Suprapubic skin (tissue), 4 donors: ENCODE results near the gene DDX18. TPM values are rescaled to one million over a fixed set of nuclear protein-coding genes. Genes with fewer than 3 reads are reported as not detected.
"Not testable (repeated sequence)": the region's sequence is repeated elsewhere in the genome, so short reads cannot be mapped to it uniquely, and the experiment has no call there.

Experiments used
- DNase-seq, 2 donors: peaks; one replicate each; pipeline ENCODE4 v3.0.0-alpha.2; 2019; ENCODE audit warnings: low spot score in 2 of 2
- H3K27ac ChIP-seq: fragments of 200-600 bp; sonication (generic); one replicate; pipeline ENCODE4 v1.5.1; 2019
- H3K27me3 ChIP-seq: fragments of 200-600 bp; sonication (generic); one replicate; pipeline ENCODE4 v1.5.1; 2019
- H3K36me3 ChIP-seq: fragments of 200-600 bp; sonication (generic); one replicate; pipeline ENCODE4 v1.5.1; 2019
- H3K4me1 ChIP-seq: fragments of 200-600 bp; sonication (generic); one replicate; pipeline ENCODE4 v1.5.1; 2019
- H3K4me3 ChIP-seq: fragments of 200-600 bp; sonication (generic); one replicate; pipeline ENCODE4 v1.5.1; 2019; ENCODE audit warnings: mild to moderate bottlenecking
- H3K9me3 ChIP-seq: fragments of 200-600 bp; sonication (generic); one replicate; pipeline ENCODE4 v1.5.1; 2019
- CTCF ChIP-seq, 2 donors: fragments of 200-600 bp in 1 of 2; fragments of 450-650 bp in 1 of 2; sonication (generic) in 1 of 2; IDR thresholded peaks; one replicate each; pipeline ENCODE4 v1.5.1; 2016 to 2019; ENCODE audit warnings: antibody characterized with exemption in 2 of 2, mild to moderate bottlenecking in 1 of 2, moderate library complexity in 1 of 2
- EP300 ChIP-seq: sonication (generic); formaldehyde crosslinking; IDR thresholded peaks from one replicate; pipeline ENCODE4 v1.6.1; 2017; ENCODE audit warnings: antibody characterized with exemption
- POLR2A ChIP-seq, 2 donors: fragments of 450-650 bp; IDR thresholded peaks; one replicate each; pipeline ENCODE4 v1.6.1; 2017; ENCODE audit warnings: antibody characterized with exemption in 2 of 2, mild to moderate bottlenecking in 2 of 2, moderate library complexity in 2 of 2
- POLR2AphosphoS5 ChIP-seq, 3 donors: sonication (generic); formaldehyde crosslinking; IDR thresholded peaks; one replicate each; pipeline ENCODE4 v1.6.1; 2017; ENCODE audit warnings: antibody characterized with exemption in 3 of 3
- WGBS: methylation state at CpG from one replicate; pipeline ENCODE4 v1.1.5; 2018; 5-methylcytosine and 5-hydroxymethylcytosine counted together
- total RNA-seq, 4 donors: library from RNA; depleted of rRNA; stranded (reverse); fragments of >200 nt; gene quantifications; one replicate each; pipeline ENCODE4 v1.1.0, GENCODE V29; 2016

Gene DDX18
- total RNA-seq, 4 donors from 2014 or later = 32.3 to 61.7 (median 39.6) TPM

GRCh38 chr2:117820444-117820843, 6.0 kb downstream of the DDX18 start:
- H3K27me3 ChIP-seq = no peaks in the 10 kb centered on the region
- H3K36me3 ChIP-seq = peaks cover 82% of the 10 kb centered on the region
- no peaks in the 10 kb centered on the region for H3K9me3 ChIP-seq
- WGBS = 71% methylated on average over 1 of the region's 1 CpG
- DNase-seq = no peak
- H3K4me1 ChIP-seq = peaks cover 21% of the 10 kb centered on the region
- H3K4me3 ChIP-seq = no peak overlapping the region
- TF ChIP-seq POLR2A (IDR thresholded peaks at IDR 0.05) = no peak
- H3K27ac ChIP-seq = no peak overlapping the region

DNA sequence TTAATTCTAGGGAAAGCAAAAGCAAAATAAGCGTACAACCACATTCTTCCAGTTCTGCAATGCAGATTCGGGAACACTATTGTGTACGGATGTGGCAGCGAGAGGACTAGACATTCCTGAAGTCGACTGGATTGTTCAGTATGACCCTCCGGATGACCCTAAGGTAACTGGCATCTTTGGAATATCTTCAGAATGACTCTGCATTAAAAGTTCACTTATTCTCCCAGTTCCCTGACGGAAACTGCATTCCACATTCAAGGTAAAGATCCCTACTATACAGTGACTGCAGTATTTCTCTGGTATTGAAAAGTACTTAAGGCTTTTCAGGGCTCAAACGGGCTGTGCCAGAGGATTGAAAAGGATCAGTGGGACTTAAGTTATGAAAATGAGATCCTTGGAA, 10.9 kb downstream of the DDX18 start:
- Histone ChIP-seq H3K36me3 (peaks cover 100% of the 10 kb centered on the region), H3K27ac (no peak overlapping the region), H3K27me3 (no peaks in the 10 kb centered on the region), H3K9me3 (no peaks in the 10 kb centered on the region), H3K4me1 (no peaks in the 10 kb centered on the region), H3K4me3 (no peak overlapping the region)
- TF ChIP-seq POLR2AphosphoS5 (IDR thresholded peaks at IDR 0.05) (no peak), CTCF (IDR thresholded peaks at IDR 0.05) (no peak), EP300 (no peak), POLR2A (IDR thresholded peaks at IDR 0.05) (no peak)
- WGBS = 93% methylated on average over 8 of the region's 8 CpGs
- no peak for DNase-seq

- not testable (repeated sequence) for H3K4me1 ChIP-seq, H3K27me3 ChIP-seq, H3K4me3 ChIP-seq, DNase-seq, H3K27ac ChIP-seq, H3K9me3 ChIP-seq
- whole genome bisulfite sequencing = over 99% methylated on average over 5 of the region's 5 CpGs
- H3K36me3 ChIP-seq = peaks cover 94% of the 10 kb centered on the region
Measured at GRCh38 chr2:117827464-117827863, 13.0 kb downstream of the DDX18 start.

DNA sequence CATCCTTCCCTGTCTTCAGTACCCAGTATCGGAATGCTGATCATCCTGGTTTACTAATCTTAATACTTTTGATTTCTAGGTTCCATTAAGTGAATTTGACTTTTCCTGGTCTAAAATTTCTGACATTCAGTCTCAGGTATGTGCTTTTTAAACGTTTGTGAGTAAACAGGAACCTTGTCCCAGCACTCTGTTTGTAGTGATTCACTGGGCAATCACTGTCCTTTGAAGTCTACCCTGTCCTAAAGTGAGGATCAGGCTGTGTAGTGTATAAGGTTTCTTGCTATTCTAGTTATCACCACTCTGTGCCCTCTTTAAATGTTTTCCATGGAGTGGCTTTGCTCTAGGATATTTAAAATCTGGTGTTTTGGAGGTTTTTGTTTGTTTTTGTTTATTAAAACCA, 14.4 kb downstream of the DDX18 start:
- Histone ChIP-seq H3K4me3 (no peak overlapping the region), H3K36me3 (peaks cover 93% of the 10 kb centered on the region), H3K9me3 (no peaks in the 10 kb centered on the region), H3K4me1 (no peaks in the 10 kb centered on the region), H3K27me3 (no peaks in the 10 kb centered on the region), H3K27ac (no peak overlapping the region)
- 81% methylated on average over 2 of the region's 2 CpGs for WGBS
- TF ChIP-seq POLR2A (IDR thresholded peaks at IDR 0.05) (no peak), CTCF (IDR thresholded peaks at IDR 0.05) (no peak), POLR2AphosphoS5 (IDR thresholded peaks at IDR 0.05) (no peak), EP300 (no peak)
- DNase-seq = no peak

GRCh38 chr2:117832332-117832731, 17.8 kb downstream of the DDX18 start:
- TF ChIP-seq CTCF (IDR thresholded peaks at IDR 0.05) = no peak
- TF ChIP-seq POLR2A (IDR thresholded peaks at IDR 0.05) = no peak
- TF ChIP-seq EP300 = no peak
- TF ChIP-seq POLR2AphosphoS5 (IDR thresholded peaks at IDR 0.05) = no peak
- Histone ChIP-seq H3K9me3 (no peaks in the 10 kb centered on the region), H3K4me3 (no peak overlapping the region), H3K27ac (no peak overlapping the region), H3K36me3 (peaks cover 62% of the 10 kb centered on the region), H3K27me3 (no peaks in the 10 kb centered on the region), H3K4me1 (peaks cover 12% of the 10 kb centered on the region)
- DNase-seq = no peak
- WGBS = 84% methylated on average over 1 of the region's 1 CpG

DNA sequence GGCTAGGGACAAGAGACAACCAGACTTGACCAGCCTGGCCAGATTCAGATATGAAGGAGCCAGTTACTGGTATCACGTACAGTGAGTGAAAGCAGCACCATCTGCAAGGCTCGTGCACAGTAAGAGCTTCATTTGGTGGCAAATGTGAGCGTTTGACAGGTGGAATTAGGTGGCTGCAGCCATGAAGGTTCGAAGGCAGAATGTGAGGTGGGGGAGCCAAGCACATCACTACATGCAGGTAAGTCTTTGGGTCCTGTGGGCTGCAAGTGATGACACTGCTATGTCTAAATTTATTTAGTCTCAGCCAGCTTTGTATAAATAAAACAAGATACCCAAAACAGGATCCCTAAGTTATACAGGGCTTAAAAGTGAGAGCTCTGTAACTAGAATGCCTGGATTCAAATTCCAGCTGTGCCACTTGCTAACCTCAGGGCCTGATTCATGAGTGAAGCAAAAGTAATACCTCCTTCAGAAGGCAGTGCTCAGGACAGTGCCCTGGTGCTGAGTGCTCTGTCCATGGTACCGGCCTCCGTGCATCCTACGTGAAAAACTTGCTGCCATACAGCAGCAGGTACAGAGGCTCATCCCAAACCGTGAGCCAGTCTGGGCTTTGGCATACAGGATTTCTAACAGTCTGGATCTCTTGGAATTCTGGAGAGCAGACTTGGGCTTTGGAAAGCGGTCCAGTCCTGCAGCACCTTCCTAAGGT, 18.6 kb downstream of the DDX18 start:
- no peak overlapping the region for H3K27ac ChIP-seq
- TF ChIP-seq EP300 = no peak
- TF ChIP-seq CTCF (IDR thresholded peaks at IDR 0.05) = no peak
- no peak for TF ChIP-seq POLR2A (IDR thresholded peaks at IDR 0.05)
- no peak for TF ChIP-seq POLR2AphosphoS5 (IDR thresholded peaks at IDR 0.05)
- DNase-seq = no peak
- H3K9me3 ChIP-seq = no peaks in the 10 kb centered on the region
- peaks cover 54% of the 10 kb centered on the region for H3K36me3 ChIP-seq
- 92% methylated on average over 5 of the region's 9 CpGs for WGBS
- H3K4me1 ChIP-seq = peaks cover 12% of the 10 kb centered on the region
- H3K4me3 ChIP-seq = no peak overlapping the region
- H3K27me3 ChIP-seq = no peaks in the 10 kb centered on the region
